H1 (cell line): ENCODE measurements around the gene CMBL. TPM values are rescaled to one million over a fixed set of nuclear protein-coding genes. Genes with fewer than 3 reads are reported as not detected.
A peak's percentile ranks its signal among the peaks of the same experiment; 100 is the strongest.

Experiments used
- CTCF ChIA-PET: fragments of 300-600 bp; sonication (Branson Sonifier 250); formaldehyde crosslinking; loops from one replicate; lab custom pipeline; 2021; ENCODE audit not compliant: partially characterized antibody; lab: Charles Lee
- POLR2A ChIA-PET: fragments of 300-600 bp; sonication (Branson Sonifier 250); formaldehyde crosslinking; loops from one replicate; lab custom pipeline; 2021; ENCODE audit warnings: inconsistent platforms; ENCODE audit not compliant: partially characterized antibody; lab: Charles Lee
- DNase-seq, 2 experiments: peaks; one replicate each; pipeline versions ENCODE4 v3.0.0 to v3.0.0-alpha.2; 2010 to 2022; ENCODE audit warnings: low spot score in 2 of 2, low read depth in 1 of 2, mixed read lengths in 1 of 2
- FAIRE-seq: peaks from 2 replicates; lab custom pipeline; 2011; peaks lifted over from hg19 to GRCh38; lab: Jason Lieb, UNC
- H2AFZ ChIP-seq: 2 replicates; pipeline ENCODE4 v1.8.1; 2012; ENCODE audit warnings: low read length, inconsistent platforms
- H2AK5ac ChIP-seq: 2 replicates; pipeline ENCODE4 v1.6.1; 2013; ENCODE audit warnings: low read depth, low read length
- H2BK120ac ChIP-seq: replicated peaks from 2 replicates; pipeline ENCODE3; 2013; ENCODE audit warnings: low read depth, low read length, inconsistent platforms
- H2BK12ac ChIP-seq: 2 replicates; pipeline ENCODE4 v1.6.1; 2013; ENCODE audit warnings: low read depth, low read length
- H2BK15ac ChIP-seq: 2 replicates; pipeline ENCODE4 v1.6.1; 2013; ENCODE audit warnings: low read length
- H2BK20ac ChIP-seq: 2 replicates; pipeline ENCODE4 v1.6.1; 2013; ENCODE audit warnings: low read length
- H2BK5ac ChIP-seq: 2 replicates; pipeline ENCODE4 v1.6.1; 2013; ENCODE audit warnings: low read depth, low read length
- H3K14ac ChIP-seq: 2 replicates; pipeline ENCODE4 v1.6.1; 2013; ENCODE audit warnings: inconsistent platforms; ENCODE audit not compliant: insufficient read length
- H3K18ac ChIP-seq: 2 replicates; pipeline ENCODE4 v1.6.1; 2013; ENCODE audit warnings: low read length; ENCODE audit errors: extremely low read depth
- H3K23ac ChIP-seq: 2 replicates; pipeline ENCODE4 v1.6.1; 2013; ENCODE audit warnings: inconsistent platforms; ENCODE audit not compliant: insufficient read length
- H3K23me2 ChIP-seq: 2 replicates; pipeline ENCODE4 v1.6.1; 2013; ENCODE audit warnings: low read depth, low read length
- H3K27ac ChIP-seq: 2 replicates; pipeline ENCODE4 v1.6.1; 2011; ENCODE audit warnings: low read depth, low read length, inconsistent platforms
- H3K27me3 ChIP-seq, 4 experiments: replicated peaks in 1 of 4; 1 replicate in 1 of 4; 2 replicates in 3 of 4; pipeline versions ENCODE4 v1.6.1 to v1.8.1; 2011 to 2013; ENCODE audit warnings: low read length in 3 of 4, mild to moderate bottlenecking in 3 of 4, inconsistent platforms in 2 of 4, mixed read lengths in 2 of 4, moderate library complexity in 1 of 4; ENCODE audit not compliant: control insufficient read depth in 3 of 4, insufficient read depth in 3 of 4; ENCODE audit errors: extremely low read depth in 1 of 4
- H3K36me3 ChIP-seq, 4 experiments: 2 replicates each; pipeline versions ENCODE4 v1.6.1 to v1.8.1; 2011 to 2013; ENCODE audit warnings: mild to moderate bottlenecking in 4 of 4, low read length in 3 of 4, moderate library complexity in 2 of 4, control low read depth in 1 of 4, inconsistent platforms in 1 of 4; ENCODE audit not compliant: insufficient read depth in 4 of 4, control insufficient read depth in 2 of 4
- H3K4ac ChIP-seq: replicated peaks from 2 replicates; pipeline ENCODE3; 2013; ENCODE audit warnings: low read length, low read depth, mixed read lengths, inconsistent platforms; ENCODE audit not compliant: insufficient read length
- H3K4me1 ChIP-seq, 4 experiments: replicated peaks in 1 of 4; 1 replicate in 1 of 4; 2 replicates in 3 of 4; pipeline versions ENCODE4 v1.6.1 to v1.8.1; 2011 to 2013; ENCODE audit warnings: low read length in 3 of 4, inconsistent platforms in 2 of 4, mixed read lengths in 1 of 4; ENCODE audit not compliant: insufficient read depth in 4 of 4, control insufficient read depth in 3 of 4
- H3K4me2 ChIP-seq, 2 experiments: 2 replicates each; pipeline versions ENCODE4 v1.6.1 to v1.8.1; 2011 to 2013; ENCODE audit warnings: low read depth in 2 of 2, low read length in 2 of 2, control low read depth in 1 of 2, inconsistent platforms in 1 of 2, mild to moderate bottlenecking in 1 of 2; ENCODE audit not compliant: insufficient read depth in 1 of 2
- H3K4me3 ChIP-seq, 4 experiments: fragments of 200-600, 300-600 bp in 1 of 4; sonication (generic), shearing (Covaris generic), sonication (Bioruptor Twin) in 1 of 4; 2 replicates each; pipeline versions ENCODE4 v1.5.1 to v1.8.1; 2011 to 2016; ENCODE audit warnings: low read length in 4 of 4, low read depth in 3 of 4, control low read depth in 2 of 4, inconsistent platforms in 2 of 4, mild to moderate bottlenecking in 2 of 4, mixed read lengths in 1 of 4, moderate library complexity in 1 of 4; ENCODE audit not compliant: insufficient read depth in 2 of 4; ENCODE audit errors: extremely low read depth in 1 of 4
- H3K56ac ChIP-seq: replicated peaks from 2 replicates; pipeline ENCODE3; 2013; ENCODE audit warnings: low read depth, mild to moderate bottlenecking, mixed read lengths, low read length, inconsistent platforms; ENCODE audit not compliant: insufficient read length
- H3K79me1 ChIP-seq: 2 replicates; pipeline ENCODE4 v1.6.1; 2013; ENCODE audit warnings: low read depth, low read length, control low read depth
- H3K79me2 ChIP-seq, 2 experiments: 2 replicates each; pipeline versions ENCODE4 v1.6.1 to v1.8.1; 2012 to 2013; ENCODE audit warnings: low read length in 2 of 2, mild to moderate bottlenecking in 2 of 2, inconsistent platforms in 1 of 2; ENCODE audit not compliant: insufficient read depth in 2 of 2, control insufficient read depth in 1 of 2
- H3K9ac ChIP-seq, 4 experiments: replicated peaks in 1 of 4; 1 replicate in 1 of 4; 2 replicates in 3 of 4; pipeline versions ENCODE4 v1.6.1 to v1.8.1; 2011 to 2013; ENCODE audit warnings: low read depth in 3 of 4, low read length in 3 of 4, control low read depth in 2 of 4, mild to moderate bottlenecking in 2 of 4, moderate library complexity in 2 of 4, inconsistent platforms in 1 of 4; ENCODE audit errors: extremely low read depth in 1 of 4
- H3K9me3 ChIP-seq, 2 experiments: 2 replicates each; pipeline versions ENCODE4 v1.6.1 to v1.8.1; 2012 to 2013; ENCODE audit warnings: mild to moderate bottlenecking in 2 of 2, moderate library complexity in 2 of 2, control low read depth in 1 of 2, inconsistent platforms in 1 of 2, low read depth in 1 of 2, low read length in 1 of 2, mixed read lengths in 1 of 2; ENCODE audit not compliant: insufficient read depth in 2 of 2
- H4K20me1 ChIP-seq, 2 experiments: replicated peaks in 1 of 2; 2 replicates each; pipeline versions ENCODE3 to v1.8.1; 2011 to 2013; ENCODE audit warnings: inconsistent platforms in 2 of 2, low read length in 2 of 2, mild to moderate bottlenecking in 1 of 2; ENCODE audit not compliant: insufficient read depth in 2 of 2, control insufficient read depth in 1 of 2
- H4K5ac ChIP-seq: 2 replicates; pipeline ENCODE4 v1.6.1; 2013; ENCODE audit warnings: low read length, low read depth, mixed read lengths, inconsistent platforms; ENCODE audit not compliant: insufficient read length
- H4K8ac ChIP-seq: 2 replicates; pipeline ENCODE4 v1.8.0; 2013; ENCODE audit warnings: mild to moderate bottlenecking, moderate library complexity, low read length, inconsistent platforms; ENCODE audit not compliant: insufficient read depth; ENCODE audit errors: extremely low read depth
- H4K91ac ChIP-seq: replicated peaks from 2 replicates; pipeline ENCODE3; 2013; ENCODE audit warnings: low read length, mixed read lengths, inconsistent platforms; ENCODE audit not compliant: insufficient read length
- RAD21 ChIP-seq, 2 experiments: IDR thresholded peaks in 1 of 2; conservative IDR thresholded peaks in 1 of 2; 2 replicates each; pipeline ENCODE4 v1.6.1; 2011; ENCODE audit warnings: low read depth in 2 of 2, low read length in 2 of 2, improper control_type of control experiment in 1 of 2, inconsistent platforms in 1 of 2, mild to moderate bottlenecking in 1 of 2, moderate library complexity in 1 of 2
- RBBP5 ChIP-seq: IDR thresholded peaks from 2 replicates; pipeline ENCODE4 v1.7.1; 2012; ENCODE audit warnings: low read depth, mild to moderate bottlenecking, inconsistent platforms, low read length, moderate library complexity, borderline replicate concordance
- WGBS, 2 experiments: shearing (Covaris generic) in 1 of 2; methylation state at CpG; one replicate each; pipeline versions ENCODE4 v1.1.6 to v1.1.7; 2013 to 2015; ENCODE audit warnings: low lambda C conversion rate in 2 of 2, mixed read lengths in 2 of 2, inconsistent platforms in 1 of 2, low coverage in 1 of 2, missing lambda C conversion rate in 1 of 2; ENCODE audit not compliant: insufficient replicate concordance in 2 of 2, insufficient coverage in 1 of 2, insufficient read length in 1 of 2; ENCODE audit errors: extremely low coverage in 1 of 2, missing lambda C conversion rate in 1 of 2; 5-methylcytosine and 5-hydroxymethylcytosine counted together
- polyA plus RNA-seq, 7 experiments: library from polyadenylated mRNA; depleted of rRNA in 3 of 7; stranded (reverse) in 5 of 7; unstranded in 2 of 7; fragments of >200 nt in 5 of 7; fragments of 200-250 nt in 2 of 7; gene quantifications; 1 replicate in 5 of 7; 2 replicates in 1 of 7; 4 replicates in 1 of 7; pipeline versions ENCODE4 v1.2.1 to v1.2.3, GENCODE V29; 2011 to 2013; ENCODE audit warnings: missing spikeins in 2 of 7, mixed read lengths in 2 of 7
- total RNA-seq: library from RNA; stranded (reverse); fragmentation: NEBNext Ultra II Directional; extraction: Animal tissue kit (Norgen Biotek cat#: 25700); gene quantifications from 2 replicates; pipeline ENCODE4 v1.2.1, GENCODE V29; 2021

Gene CMBL
- total and polyA plus RNA-seq, 2 of the 8 experiments (the other 6 are each of a cell fraction or from before 2014, with no cell fraction given): 27.9 to 32.1 TPM

DNA sequence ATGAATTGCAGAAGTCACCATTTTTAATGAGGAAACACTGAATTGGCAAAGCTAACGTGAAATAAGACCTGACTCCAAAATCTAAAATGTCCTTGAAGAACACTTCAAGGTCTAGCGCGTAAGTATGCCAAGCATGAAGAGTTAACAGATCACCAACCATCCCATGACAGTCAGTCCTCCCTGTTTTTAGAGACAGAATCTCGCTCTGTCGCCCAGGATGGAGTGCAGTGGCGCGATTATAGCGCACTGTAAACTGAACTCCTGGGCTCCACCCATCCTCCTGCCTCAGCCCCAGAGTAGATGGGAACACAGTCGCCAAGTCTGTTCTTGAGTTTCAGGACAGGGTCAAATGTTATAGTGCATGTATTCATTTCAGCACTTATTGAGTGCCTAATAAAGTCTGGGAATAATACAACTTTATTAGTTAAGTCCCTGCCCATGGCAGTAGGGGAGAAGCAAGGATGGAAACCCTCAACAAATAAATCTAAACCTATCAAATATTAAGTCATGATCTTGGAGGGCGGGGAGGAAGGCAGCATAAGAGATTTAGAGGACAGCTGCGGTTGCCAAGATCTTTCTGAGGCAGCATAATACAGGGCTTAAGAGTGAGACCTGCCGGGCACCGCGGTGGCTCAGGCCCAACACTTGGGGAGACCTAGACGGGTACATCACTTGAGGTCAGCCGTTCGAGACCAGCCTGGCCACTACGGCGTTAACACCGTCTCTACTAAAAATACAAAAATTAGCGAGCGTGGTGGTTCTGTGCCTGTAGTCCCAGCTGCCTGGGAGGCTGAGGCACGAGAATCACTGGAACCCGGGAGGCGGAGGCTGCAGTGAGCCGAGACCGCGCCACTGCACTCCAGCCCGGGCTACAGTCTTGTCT, 59.1 kb downstream of the CMBL start:
- Histone ChIP-seq H4K91ac (no peak overlapping the region), H3K23ac (no peak overlapping the region), H3K79me1 (peaks cover 2% of the 10 kb centered on the region; the same call in 1 of the 2 replicates), H4K5ac (no peak overlapping the region), H3K4me3 (peak overlapping the region; percentile 92 to 100 (median 94)), H3K56ac (no peak overlapping the region), H3K9me3 (no peaks in the 10 kb centered on the region), H3K4me1 (peaks cover 3 to 7% (median 5%) of the 10 kb centered on the region in 4 experiments; a peak in 4 of 7 replicates), H3K36me3 (peaks cover 6 to 15% (median 9%) of the 10 kb centered on the region in 4 experiments), H2BK20ac (no peak overlapping the region), H2AFZ (no peak overlapping the region), H4K8ac (no peak overlapping the region), H2BK15ac (no peak overlapping the region), H3K14ac (no peak overlapping the region), H3K4ac (no peak overlapping the region), H3K18ac (no peak overlapping the region), H2BK5ac (no peak overlapping the region), H3K27ac (no peak overlapping the region), H2AK5ac (no peak overlapping the region), H3K4me2 (peak overlapping the region; percentile 90 to 97), H3K23me2 (peaks cover 13% of the 10 kb centered on the region), H2BK12ac (no peak overlapping the region; the same call in 1 of the 2 replicates), H3K9ac (peak overlapping the region; percentile 39 to 99 (median 98)), H3K79me2 (peaks cover 34 to 52% of the 10 kb centered on the region in 2 experiments), H4K20me1 (peaks cover 3 to 13% of the 10 kb centered on the region in 2 experiments), H2BK120ac (no peak overlapping the region), H3K27me3 (no peaks in the 10 kb centered on the region)
- DNase-seq (no peak), FAIRE-seq (no peak)
- CTCF ChIA-PET: interaction anchor here (0.6 to 1.4 kb wide), 3 partner anchors 47 to 165 kb away, joined by 3 to 4 read pairs (median 3); no protein-coding TSS in a partner anchor
- POLR2A ChIA-PET: interaction anchor here (0.6 to 6.8 kb wide), 10 partner anchors 8 to 233 kb away, joined by 3 to 128 read pairs (median 4); partner anchors contain the start of genes MARCHF6 and ROPN1L
- TF ChIP-seq RAD21 (IDR thresholded peaks at IDR 0.05 in 1 of 2, conservative IDR thresholded peaks at IDR 0.05 in 1 of 2; ENCODE audit: low read depth in 2 of 2, low read length in 2 of 2) (no peak), RBBP5 (no peak)
- WGBS, 2 experiments: 86% methylated on average over 28 of the region's 29 CpGs; no CpG with 5 or more reads in 1 of the 2 experiments
